Iris pigment epithelial cell (primary cell): ENCODE measurements around the gene MRTFA.
A peak's percentile ranks its signal among the peaks of the same experiment; 100 is the strongest.
"Not testable (repeated sequence)": the region's sequence is repeated elsewhere in the genome, so short reads cannot be mapped to it uniquely, and the experiment has no call there.

Experiments
- DNase-seq: peaks from one replicate; pipeline ENCODE4 v3.0.0-alpha.2; 2011; ENCODE audit warnings: low read depth

The MRTFA gene

GRCh38 chr22:40554023-40554422 lies 82.5 kb downstream of the MRTFA start:
- not testable (repeated sequence) for DNase-seq

DNA sequence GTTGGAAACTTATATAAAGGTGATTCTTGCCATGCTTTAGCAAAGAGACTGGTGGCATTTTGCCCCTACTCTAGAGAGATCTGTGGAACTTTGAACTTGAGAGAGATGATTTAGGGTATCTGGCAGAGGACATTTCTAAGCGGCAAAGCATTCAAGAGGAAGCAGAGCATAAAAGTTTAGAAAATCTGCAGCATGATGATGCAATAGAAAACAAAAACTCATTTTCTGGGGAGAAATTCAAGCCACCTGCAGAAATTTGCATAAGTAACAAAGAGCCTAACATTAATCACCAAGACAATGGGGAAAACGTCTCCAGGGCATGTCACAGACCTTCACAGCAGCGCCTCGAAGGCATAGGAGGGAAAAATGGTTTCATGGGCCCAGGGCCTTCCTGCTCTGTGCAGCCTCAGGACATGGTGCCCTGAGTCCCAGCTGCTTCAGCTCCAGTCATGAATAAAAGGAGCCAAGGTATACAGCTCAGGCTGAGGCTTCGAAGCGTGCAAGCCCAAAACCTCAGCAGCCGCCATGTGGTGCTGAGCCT lies 83.4 kb downstream of the MRTFA start:
- DNase-seq, result no peak

DNA sequence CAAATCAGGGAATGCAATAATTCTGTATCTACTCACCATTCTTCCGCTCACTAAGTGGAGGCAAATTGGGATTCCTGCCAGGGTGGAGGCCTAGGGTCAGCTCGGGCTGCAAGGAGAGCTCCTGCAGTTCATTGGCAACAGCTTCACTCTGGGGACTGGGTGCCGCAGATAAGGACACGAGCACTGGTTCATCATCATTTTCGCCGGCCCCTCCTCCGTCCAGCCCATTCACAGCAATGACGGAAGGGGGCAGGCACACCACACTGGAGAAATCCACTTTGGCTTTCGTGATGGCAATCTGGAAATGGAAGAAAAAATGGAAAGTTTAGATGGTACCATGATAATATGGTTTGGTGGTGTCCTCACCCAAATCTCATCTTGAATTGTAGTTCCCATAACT lies 84.4 kb downstream of the MRTFA start:
- DNase-seq, result no peak

DNA sequence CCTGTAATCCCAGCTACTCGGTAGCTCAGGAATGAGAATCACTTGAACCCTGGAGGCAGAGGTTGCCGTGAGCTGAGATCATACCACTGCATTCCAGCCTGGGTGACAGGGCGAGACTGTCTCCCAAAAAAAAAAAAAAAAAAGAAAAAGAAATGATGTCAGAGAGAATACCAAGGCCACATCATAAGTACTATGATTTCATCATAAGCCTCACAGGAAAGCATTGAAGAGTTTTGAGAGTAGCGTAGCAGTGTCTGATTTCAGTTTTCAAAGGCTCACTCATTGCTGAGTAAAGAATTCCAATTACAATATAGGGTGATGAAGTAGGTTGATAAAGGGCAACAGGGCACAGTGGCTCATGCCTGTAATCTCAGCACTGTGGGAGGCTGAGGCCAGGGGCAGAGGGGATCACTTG lies 88.8 kb downstream of the MRTFA start:
- DNase-seq, result peak; percentile 63

DNA sequence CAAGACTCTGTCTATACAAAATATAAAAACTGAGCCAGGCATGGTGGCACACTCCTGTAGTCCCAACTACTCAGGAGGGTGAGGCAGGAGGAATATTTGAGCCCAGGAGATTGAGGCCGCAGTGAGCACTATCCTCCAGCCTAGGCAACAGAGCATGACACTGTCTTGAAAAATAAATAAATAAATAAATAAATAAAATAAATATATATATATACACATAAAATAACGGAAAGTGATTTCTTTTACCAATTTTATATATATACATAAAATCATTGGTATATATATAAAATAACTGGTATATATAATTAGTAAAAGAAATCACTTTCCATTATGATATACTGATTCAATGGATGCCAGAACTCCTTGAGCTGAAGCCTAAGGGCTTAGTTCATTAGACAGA lies 91.8 kb downstream of the MRTFA start:
- DNase-seq, result no peak

GRCh38 chr22:40542821-40543540 lies 93.5 kb downstream of the MRTFA start:
- DNase-seq, result no peak

DNA sequence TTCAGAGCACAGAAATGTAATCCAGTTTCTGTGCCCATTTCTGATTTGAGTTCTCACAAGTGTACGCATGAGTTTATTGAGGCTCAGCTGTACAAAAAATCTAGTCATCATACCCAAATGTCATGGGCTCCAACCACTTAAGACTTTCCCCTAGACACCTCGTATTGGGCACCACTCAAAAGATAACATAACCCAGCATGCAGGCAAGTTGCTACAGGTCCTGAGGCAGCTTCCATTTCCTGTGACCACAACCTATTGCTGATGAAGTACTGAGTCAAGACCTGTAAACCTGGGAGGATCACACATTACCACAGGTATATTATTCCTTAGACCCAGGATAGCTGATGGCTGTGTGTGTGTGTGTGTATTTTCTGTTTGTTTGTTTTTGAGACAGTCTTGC lies 95.2 kb downstream of the MRTFA start:
- no peak for DNase-seq

GRCh38 chr22:40540265-40540664 lies 96.3 kb downstream of the MRTFA start:
- DNase-seq, result no peak

- not testable (repeated sequence) for DNase-seq
Observed at GRCh38 chr22:40536149-40536548, 100.4 kb downstream of the MRTFA start.

- no peak for DNase-seq
Observed at GRCh38 chr22:40535642-40536041, 100.9 kb downstream of the MRTFA start.

DNA sequence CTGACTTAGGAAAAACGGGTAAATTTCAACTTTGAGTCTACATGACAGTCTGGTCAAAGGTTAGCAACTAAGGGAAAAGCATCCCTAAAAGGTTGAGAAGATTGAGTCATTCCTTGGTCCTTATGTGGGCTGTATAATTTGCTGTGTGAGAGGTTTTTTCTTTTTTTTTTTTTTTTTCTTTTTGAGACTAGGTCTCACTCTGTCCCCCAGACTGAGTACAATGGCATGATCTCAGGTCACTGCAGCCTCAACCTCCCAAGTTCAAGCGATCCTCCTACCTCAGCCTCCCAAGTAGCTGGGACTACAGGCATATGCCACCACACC lies 101.4 kb downstream of the MRTFA start:
- DNase-seq, result no peak

GRCh38 chr22:40534379-40535188 lies 101.9 kb downstream of the MRTFA start:
- peak; percentile 74 for DNase-seq

GRCh38 chr22:40533712-40534378 lies 102.7 kb downstream of the MRTFA start:
- peak; percentile 90 for DNase-seq

DNA sequence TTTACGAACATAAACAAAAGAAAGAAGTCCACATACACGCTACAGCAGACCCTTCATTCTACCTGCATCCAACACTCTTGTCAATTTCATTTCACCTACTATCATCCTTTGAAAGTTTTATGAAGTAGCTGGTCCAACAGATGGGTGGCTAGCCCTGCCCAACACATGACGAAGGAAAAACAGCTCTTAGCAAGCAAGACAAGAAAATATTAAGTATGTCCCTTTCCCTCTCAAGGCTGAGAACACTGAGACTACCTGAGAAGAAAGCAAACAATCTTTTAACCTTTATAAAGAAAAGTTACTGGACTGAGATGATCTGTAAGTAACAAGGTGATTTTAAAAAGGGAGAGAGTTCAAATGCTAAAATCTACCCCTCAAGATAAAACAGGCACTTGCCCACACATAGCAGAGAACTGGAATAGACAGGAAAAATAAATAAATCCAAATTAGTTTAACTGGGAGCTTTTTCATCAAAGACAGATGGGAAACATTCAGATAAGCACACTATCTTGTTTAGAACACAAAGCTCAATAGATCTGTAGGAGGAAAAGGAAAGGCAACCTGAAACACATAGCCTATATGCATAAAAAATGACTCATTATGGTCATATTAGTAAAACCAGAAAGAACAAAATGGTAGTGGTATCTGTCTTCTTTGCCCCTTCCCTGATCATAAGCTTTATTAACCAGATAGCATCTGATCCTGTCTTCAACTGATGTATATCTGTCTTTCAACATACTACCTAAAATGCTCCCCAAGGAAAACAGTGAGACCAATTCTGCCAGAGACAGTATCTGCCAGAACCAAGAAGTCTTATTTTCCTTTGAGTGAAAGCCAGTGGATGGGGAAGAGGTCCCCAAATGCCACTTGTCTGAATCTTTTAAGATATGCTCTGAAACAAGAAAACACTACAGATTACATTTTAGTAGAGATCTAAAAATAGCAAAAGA lies 104.3 kb downstream of the MRTFA start:
- DNase-seq, result no peak

GRCh38 chr22:40530391-40530790 lies 106.1 kb downstream of the MRTFA start:
- not testable (repeated sequence) for DNase-seq

DNA sequence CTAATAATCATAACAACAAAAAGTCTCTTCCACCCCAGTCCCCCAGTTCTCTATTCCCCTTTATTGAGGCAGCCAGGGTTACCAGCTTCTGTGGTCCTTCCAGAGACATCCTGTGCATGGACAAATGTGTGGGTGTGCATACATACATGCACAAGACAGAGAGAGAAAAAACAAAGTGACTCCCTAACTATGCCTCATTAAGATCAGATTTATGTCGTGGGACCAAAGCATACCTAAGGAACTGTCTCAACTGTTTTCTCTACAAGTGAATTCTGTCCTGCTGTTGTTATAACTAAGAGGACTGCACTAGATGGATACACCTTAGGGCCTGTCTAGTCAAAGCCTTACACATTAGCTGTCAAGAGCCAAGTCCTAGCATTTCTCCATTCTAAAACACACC lies 106.7 kb downstream of the MRTFA start:
- DNase-seq, result no peak

- no peak for DNase-seq
Observed at GRCh38 chr22:40526960-40527359, 109.6 kb downstream of the MRTFA start.

DNA sequence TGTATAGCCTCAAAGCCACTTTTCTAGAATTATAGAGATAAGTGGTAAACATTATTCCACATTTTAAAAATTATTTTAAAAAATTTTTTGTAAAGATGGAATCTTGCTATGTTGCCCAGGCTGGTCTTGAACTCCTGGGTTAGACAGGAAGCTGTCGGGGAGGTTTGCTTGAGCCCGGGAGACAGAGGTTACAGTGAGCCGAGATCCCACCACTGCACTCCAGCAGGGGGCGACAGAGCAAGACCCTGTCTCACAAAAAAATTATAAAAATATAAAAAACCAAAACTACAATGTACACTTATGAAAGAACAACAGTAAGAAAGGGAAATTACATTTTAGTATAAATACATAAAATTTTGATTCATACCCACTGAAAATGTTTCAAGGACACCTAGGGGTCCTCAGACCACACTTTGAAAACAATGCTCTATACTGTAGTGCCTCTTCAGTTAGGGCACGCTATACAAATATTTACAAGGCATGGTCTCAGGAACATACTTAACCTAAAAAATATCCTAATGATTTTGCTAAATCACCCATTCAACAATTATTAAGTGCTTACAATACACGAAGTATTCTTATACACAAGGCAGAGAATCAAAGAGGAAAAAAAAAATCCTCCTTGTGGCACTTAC lies 111.2 kb downstream of the MRTFA start:
- peak; percentile 50 for DNase-seq

- DNase-seq, result peak; percentile 58
Observed at GRCh38 chr22:40524392-40525249, 111.9 kb downstream of the MRTFA start.

- no peak for DNase-seq
Observed at GRCh38 chr22:40522141-40522540, 114.4 kb downstream of the MRTFA start.
